Activated CD8-positive, alpha-beta T cell treated with anti-CD3 and anti-CD28 coated beads for 36 hours (primary cell): ENCODE data around the gene IL24. TPM values are rescaled to one million over a fixed set of nuclear protein-coding genes. Genes with fewer than 3 reads are reported as not detected.

ENCODE experiments used
- ATAC-seq: fragments of 200-7000 bp; cut with Tn5 transposase; one replicate; pipeline ENCODE4 v1.10.0; 2021; ENCODE audit warnings: mild to moderate bottlenecking, moderate library complexity
- CTCF ChIA-PET: fragments of 350-600 bp; sonication (Branson Sonifier 250); formaldehyde crosslinking; loops from one replicate; lab custom pipeline; 2021; ENCODE audit warnings: antibody characterized with exemption; lab: Charles Lee
- POLR2A ChIA-PET: fragments of 350-600 bp; sonication (Branson Sonifier 250); formaldehyde crosslinking; loops from one replicate; lab custom pipeline; 2021; ENCODE audit warnings: antibody characterized with exemption; lab: Charles Lee
- DNase-seq: peaks from one replicate; pipeline ENCODE4 v3.0.0-alpha.2; 2020
- H3K27ac Mint-ChIP-seq: one replicate; pipeline ENCODE4 v1.8.0; 2021; ENCODE audit warnings: mild to moderate bottlenecking, mixed read lengths
- H3K27me3 Mint-ChIP-seq: one replicate; pipeline ENCODE4 v1.8.0; 2021; ENCODE audit warnings: mixed read lengths
- H3K36me3 Mint-ChIP-seq: one replicate; pipeline ENCODE4 v1.8.0; 2021; ENCODE audit warnings: low read depth, mixed read lengths
- H3K4me1 Mint-ChIP-seq: one replicate; pipeline ENCODE4 v1.8.0; 2021; ENCODE audit warnings: low read depth, mixed read lengths
- H3K4me3 Mint-ChIP-seq: one replicate; pipeline ENCODE4 v1.8.0; 2021; ENCODE audit warnings: mild to moderate bottlenecking, moderate library complexity, mixed read lengths
- H3K9me3 Mint-ChIP-seq: one replicate; pipeline ENCODE4 v1.8.0; 2021; ENCODE audit warnings: mixed read lengths
- CTCF ChIP-seq: fragments of 200-600 bp; IDR thresholded peaks from one replicate; pipeline ENCODE4 v1.8.0; 2022; ENCODE audit warnings: antibody characterized with exemption, mild to moderate bottlenecking
- intact Hi-C: fragments of 100-400 bp; cut with micrococcal nuclease; formaldehyde crosslinking; loops from one replicate; pipeline ENCODE4 v1.10.0; 2022
- total RNA-seq, 2 experiments: library from RNA; stranded (reverse); gene quantifications; one replicate each; pipeline ENCODE4 v1.2.3, GENCODE V29; 2021

IL24 gene
- total RNA-seq, 2 experiments from 2014 or later: 0.54 to 0.81 TPM

GRCh38 chr1:206900149-206900548, 2.9 kb downstream of the IL24 start:
- no peak for TF ChIP-seq CTCF
- DNase-seq: no peak
- peaks cover 24% of the 10 kb centered on the region for H3K36me3 Mint-ChIP-seq
- no peak for ATAC-seq
- peaks cover 77% of the 10 kb centered on the region for H3K4me1 Mint-ChIP-seq
- POLR2A ChIA-PET: interaction anchor here (1.2 kb wide), 1 partner anchor 9 kb away, joined by 4 read pairs; no protein-coding TSS in a partner anchor
- CTCF ChIA-PET: interaction anchor here (0.9 to 4.8 kb wide), 12 partner anchors 9 to 165 kb away, joined by 3 to 32 read pairs (median 4); partner anchors contain the start of gene IL20
- no peak overlapping the region for H3K27ac Mint-ChIP-seq
- no peak overlapping the region for H3K4me3 Mint-ChIP-seq
- H3K9me3 Mint-ChIP-seq: no peaks in the 10 kb centered on the region
- intact Hi-C loops: no loop called here
- H3K27me3 Mint-ChIP-seq: no peaks in the 10 kb centered on the region

GRCh38 chr1:206901944-206902343, 4.7 kb downstream of the IL24 start:
- no peaks in the 10 kb centered on the region for H3K9me3 Mint-ChIP-seq
- DNase-seq (no peak), ATAC-seq (no peak)
- ChIA-PET CTCF (interaction anchor here (1.1 to 4.8 kb wide), 4 partner anchors 11 to 96 kb away, joined by 3 to 32 read pairs (median 6); partner anchors contain the start of gene IL20), POLR2A (no interaction called here)
- H3K27ac Mint-ChIP-seq: peak overlapping the region; percentile 13
- H3K36me3 Mint-ChIP-seq: peaks cover 39% of the 10 kb centered on the region
- H3K4me1 Mint-ChIP-seq: peaks cover 76% of the 10 kb centered on the region
- H3K27me3 Mint-ChIP-seq: no peaks in the 10 kb centered on the region
- TF ChIP-seq CTCF: no peak
- intact Hi-C loops: no loop called here
- H3K4me3 Mint-ChIP-seq: no peak overlapping the region

- CTCF ChIA-PET: interaction anchor here (0.6 to 4.8 kb wide), 4 partner anchors 10 to 96 kb away, joined by 3 to 32 read pairs (median 4); partner anchors contain the start of gene IL20
- DNase-seq: no peak
- POLR2A ChIA-PET: no interaction called here
- intact Hi-C loops: no loop called here
- no peak for ATAC-seq
- Mint-ChIP-seq H3K4me3 (no peak overlapping the region), H3K36me3 (peaks cover 40% of the 10 kb centered on the region), H3K27ac (no peak overlapping the region), H3K9me3 (no peaks in the 10 kb centered on the region), H3K4me1 (peaks cover 76% of the 10 kb centered on the region), H3K27me3 (no peaks in the 10 kb centered on the region)
- no peak for TF ChIP-seq CTCF
Measured at GRCh38 chr1:206902702-206903101, 5.5 kb downstream of the IL24 start.

GRCh38 chr1:206903687-206904086, 6.4 kb downstream of the IL24 start:
- Mint-ChIP-seq H3K9me3 (no peaks in the 10 kb centered on the region), H3K27me3 (no peaks in the 10 kb centered on the region), H3K27ac (peak overlapping the region; percentile 26), H3K36me3 (peaks cover 47% of the 10 kb centered on the region), H3K4me3 (no peak overlapping the region), H3K4me1 (peaks cover 76% of the 10 kb centered on the region)
- CTCF ChIA-PET: interaction anchor here (2.6 to 4.8 kb wide), 2 partner anchors 9 to 38 kb away, joined by 6 to 32 read pairs; partner anchors contain the start of gene IL20
- intact Hi-C loops: no loop called here
- POLR2A ChIA-PET: interaction anchor here (0.6 kb wide), 1 partner anchor 46 kb away, joined by 3 read pairs; no protein-coding TSS in a partner anchor
- ATAC-seq: no peak
- DNase-seq: no peak
- TF ChIP-seq CTCF: no peak

GRCh38 chr1:206904423-206905142, 7.3 kb downstream of the IL24 start:
- intact Hi-C loops: no loop called here
- H3K27ac Mint-ChIP-seq: peak overlapping the region; percentile 96
- no peaks in the 10 kb centered on the region for H3K27me3 Mint-ChIP-seq
- no peaks in the 10 kb centered on the region for H3K9me3 Mint-ChIP-seq
- CTCF ChIA-PET: interaction anchor here (0.7 to 6.0 kb wide), 15 partner anchors 8 to 179 kb away, joined by 3 to 47 read pairs (median 9); partner anchors contain the start of genes IL19 and IL20
- no peak for ATAC-seq
- H3K36me3 Mint-ChIP-seq: peaks cover 50% of the 10 kb centered on the region
- no peak for TF ChIP-seq CTCF
- POLR2A ChIA-PET: interaction anchor here (1.8 to 2.8 kb wide), 3 partner anchors 8 to 18 kb away, joined by 6 to 21 read pairs (median 11); partner anchors contain the start of genes FCMR and IL24
- no peak for DNase-seq
- no peak overlapping the region for H3K4me3 Mint-ChIP-seq
- peaks cover 74% of the 10 kb centered on the region for H3K4me1 Mint-ChIP-seq
